Testis (tissue), 2 donors: Measurements from ENCODE around the gene GPATCH3.

ENCODE experiments used
- POLR2A ChIP-seq: fragments of 450-650 bp; IDR thresholded peaks from one replicate; pipeline ENCODE4 v1.6.1; 2017; ENCODE audit warnings: antibody characterized with exemption, mild to moderate bottlenecking, moderate library complexity
- TF ChIP-seq, protein P1 (sequence below), 3 experiments: fragments of 450-650 bp in 2 of 3; fragments of 200-600 bp in 1 of 3; sonication (generic) in 1 of 3; IDR thresholded peaks; one replicate each; pipeline ENCODE4 v1.5.1; 2016 to 2019; ENCODE audit warnings: antibody characterized with exemption in 3 of 3, mild to moderate bottlenecking in 2 of 3, moderate library complexity in 1 of 3

DNA sequence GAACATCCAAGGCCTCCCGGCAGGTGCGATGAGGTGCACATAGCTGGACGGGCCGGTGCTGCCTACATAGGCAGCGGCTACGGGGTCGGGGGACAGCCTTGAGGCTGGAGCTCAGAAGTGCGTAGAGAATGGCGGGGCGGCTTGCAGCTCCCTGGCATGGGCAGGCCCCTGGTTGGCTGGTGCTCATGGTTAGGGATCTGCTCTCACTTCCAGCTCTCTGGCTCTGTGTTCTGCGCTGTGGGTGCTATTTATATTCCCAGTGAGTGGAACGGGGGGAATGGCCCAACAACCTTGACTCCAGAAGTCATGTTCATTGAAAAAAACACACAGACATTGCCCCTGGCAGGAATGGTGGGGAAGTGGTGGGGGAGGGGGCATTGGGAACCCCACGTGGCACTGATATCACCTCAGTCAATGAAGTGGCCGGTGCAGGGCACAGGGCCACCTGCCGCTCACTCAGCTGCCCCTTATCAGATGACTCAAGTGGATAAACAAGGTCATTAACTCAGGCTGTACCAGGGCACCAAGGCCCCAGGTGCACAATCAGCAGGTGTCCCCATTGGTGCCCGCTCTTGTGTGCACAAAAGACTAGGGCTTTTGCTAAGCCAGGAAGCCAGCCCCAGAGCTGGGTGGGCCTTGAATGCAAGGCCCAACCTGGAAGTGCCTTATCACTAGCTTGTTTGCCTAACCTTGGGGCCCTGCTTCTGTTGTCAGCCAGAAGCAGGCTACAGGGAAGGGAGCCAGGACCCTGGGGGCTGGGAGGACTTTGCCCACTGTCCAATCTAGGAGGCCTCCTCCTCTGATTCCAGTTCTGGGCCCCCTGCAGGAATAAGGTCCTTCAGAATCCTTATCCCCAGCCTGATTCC is 13.7 kb upstream of the GPATCH3 start, which contains the start of gene NR0B2:
- TF ChIP-seq POLR2A: no peak
- TF ChIP-seq, protein P1, sequence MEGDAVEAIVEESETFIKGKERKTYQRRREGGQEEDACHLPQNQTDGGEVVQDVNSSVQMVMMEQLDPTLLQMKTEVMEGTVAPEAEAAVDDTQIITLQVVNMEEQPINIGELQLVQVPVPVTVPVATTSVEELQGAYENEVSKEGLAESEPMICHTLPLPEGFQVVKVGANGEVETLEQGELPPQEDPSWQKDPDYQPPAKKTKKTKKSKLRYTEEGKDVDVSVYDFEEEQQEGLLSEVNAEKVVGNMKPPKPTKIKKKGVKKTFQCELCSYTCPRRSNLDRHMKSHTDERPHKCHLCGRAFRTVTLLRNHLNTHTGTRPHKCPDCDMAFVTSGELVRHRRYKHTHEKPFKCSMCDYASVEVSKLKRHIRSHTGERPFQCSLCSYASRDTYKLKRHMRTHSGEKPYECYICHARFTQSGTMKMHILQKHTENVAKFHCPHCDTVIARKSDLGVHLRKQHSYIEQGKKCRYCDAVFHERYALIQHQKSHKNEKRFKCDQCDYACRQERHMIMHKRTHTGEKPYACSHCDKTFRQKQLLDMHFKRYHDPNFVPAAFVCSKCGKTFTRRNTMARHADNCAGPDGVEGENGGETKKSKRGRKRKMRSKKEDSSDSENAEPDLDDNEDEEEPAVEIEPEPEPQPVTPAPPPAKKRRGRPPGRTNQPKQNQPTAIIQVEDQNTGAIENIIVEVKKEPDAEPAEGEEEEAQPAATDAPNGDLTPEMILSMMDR (IDR thresholded peaks at IDR 0.05): no peak
